HG03064 (cell line): Measurements from ENCODE around the gene CDX2.

ENCODE experiments used
- ATAC-seq: cut with Tn5 transposase; IDR thresholded peaks from one replicate; pipeline ENCODE4 v1.9.1; 2021; ENCODE audit warnings: low read depth; ENCODE audit not compliant: unreplicated experiment

CDX2 gene

DNA sequence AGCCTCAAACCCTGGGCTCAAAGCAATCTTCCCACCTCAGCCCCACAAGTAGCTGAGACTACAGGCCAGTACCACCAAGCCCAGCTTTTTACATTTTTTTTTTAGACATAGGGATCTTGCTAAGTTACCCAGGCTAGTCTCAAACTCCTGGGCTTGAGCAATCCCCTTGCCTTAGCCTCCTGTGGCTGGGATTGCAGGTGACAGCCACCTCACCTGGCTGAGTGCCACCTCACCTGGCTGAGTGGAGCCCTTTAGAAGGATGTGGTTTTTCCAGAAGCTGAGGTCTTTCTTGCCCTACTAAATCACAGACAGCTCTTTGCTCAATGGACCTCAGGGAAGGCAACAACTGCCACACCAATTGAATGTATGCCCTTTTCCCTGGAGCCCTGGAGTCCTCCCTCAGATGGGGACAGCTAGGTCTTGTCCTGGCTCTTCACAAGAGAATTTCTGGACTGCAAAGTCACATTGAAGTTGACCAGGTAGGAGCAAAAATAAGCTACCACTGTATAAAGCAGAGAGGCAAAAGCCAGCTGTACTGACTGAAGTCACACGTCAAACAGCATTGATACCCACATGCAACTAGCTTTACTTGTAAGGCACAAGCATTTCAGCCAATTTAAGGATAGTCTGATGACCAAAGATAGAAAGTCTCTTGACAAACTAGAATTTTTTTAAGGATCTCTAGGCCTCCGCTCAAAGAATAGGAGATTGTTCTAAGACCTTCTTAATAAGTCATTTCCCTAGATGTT lies 35.4 kb downstream of the CDX2 start:
- no peak for ATAC-seq

DNA sequence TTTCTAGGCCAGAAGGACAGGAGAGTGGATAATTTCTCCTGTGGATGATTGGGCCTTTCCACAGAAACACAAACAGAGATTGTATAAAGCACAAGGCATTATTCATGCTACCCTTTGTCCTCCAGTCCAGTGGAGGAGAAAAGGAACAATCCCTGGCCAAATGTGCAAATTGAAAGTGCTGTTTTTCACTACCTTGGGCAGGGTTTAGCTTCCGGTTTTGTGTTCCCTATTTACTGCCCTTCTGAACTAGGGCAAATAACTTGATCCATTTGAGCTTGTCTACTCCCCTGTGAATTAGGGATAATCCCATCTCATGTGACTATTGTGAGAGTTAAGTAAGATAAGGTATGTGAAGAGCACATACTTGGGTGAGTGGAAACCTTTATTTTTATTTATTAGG lies 36.0 kb downstream of the CDX2 start:
- no peak for ATAC-seq

DNA sequence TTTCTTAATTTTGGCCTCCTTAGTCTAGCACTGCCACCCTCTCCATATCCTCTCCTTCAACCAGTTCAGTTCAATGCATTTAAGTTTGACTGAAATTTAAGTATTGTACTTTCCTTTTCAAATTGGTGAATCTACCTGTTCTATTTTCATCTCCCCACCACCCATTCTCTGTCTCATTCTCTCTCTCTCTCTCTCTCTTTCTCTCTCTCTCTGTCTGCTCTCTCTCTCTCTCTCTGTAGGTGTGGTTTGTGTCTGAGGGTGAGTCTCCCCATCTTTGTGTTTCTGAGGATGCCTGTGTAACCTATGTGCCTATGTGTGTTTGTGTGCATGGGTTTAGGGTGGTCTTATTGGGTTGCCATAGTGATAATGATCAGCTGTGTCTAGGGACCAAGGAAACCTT lies 39.2 kb downstream of the CDX2 start:
- no peak for ATAC-seq

DNA sequence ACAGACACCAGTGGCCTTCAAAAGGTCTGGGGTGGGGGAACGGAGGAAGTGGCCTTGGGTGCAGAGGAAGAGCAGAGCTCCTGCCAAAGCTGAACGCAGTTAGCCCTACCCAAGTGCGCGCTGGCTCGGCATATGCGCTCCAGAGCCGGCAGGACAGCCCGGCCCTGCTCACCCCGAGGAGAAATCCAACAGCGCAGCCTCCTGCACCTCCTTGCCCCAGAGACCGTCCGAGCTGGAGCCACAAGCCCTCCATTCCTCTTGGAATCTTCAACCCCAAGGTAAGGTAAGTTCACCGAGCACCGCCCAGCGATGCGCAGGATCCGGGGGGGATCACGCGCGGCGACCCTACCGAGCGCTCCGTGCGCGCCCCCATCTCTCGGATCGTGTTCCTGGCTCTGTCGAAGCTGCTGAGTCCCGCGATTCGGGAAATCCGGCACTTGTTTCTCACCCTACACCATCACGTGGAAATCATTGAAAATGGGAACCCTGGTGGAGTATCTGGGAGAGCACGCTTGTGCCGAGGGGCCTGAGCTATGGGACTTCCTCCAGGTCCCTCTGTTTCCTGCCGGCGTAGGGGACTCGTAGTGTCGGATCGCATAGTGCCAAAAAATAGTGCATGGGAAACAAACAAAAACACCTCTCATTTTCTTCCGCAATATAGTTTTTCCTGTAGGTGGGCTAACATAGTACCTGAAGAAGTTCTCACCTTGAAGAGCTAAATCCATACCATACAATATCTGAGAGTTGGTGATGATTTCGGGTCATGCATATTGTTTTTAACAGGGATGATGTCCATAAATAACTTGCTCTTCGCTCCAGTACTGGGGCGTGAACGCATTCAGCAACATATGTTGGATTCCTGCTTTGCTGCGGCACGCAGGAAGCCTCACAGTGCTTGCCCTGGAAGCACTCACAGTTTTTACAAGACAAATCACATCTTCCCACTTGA lies 40.0 kb downstream of the CDX2 start:
- ATAC-seq, result no peak

DNA sequence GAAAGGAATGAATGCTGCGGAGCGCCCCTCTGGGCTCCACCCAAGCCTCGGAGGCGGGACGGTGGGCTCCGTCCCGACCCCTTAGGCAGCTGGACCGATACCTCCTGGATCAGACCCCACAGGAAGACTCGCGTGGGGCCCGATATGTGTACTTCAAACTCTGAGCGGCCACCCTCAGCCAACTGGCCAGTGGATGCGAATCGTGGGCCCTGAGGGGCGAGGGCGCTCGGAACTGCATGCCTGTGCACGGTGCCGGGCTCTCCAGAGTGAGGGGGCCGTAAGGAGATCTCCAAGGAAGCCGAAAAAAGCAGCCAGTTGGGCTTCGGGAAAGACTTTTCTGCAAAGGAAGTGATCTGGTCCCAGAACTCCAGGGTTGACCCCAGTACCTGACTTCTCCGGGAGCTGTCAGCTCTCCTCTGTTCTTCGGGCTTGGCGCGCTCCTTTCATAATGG lies 40.7 kb downstream of the CDX2 start:
- ATAC-seq, result no peak

DNA sequence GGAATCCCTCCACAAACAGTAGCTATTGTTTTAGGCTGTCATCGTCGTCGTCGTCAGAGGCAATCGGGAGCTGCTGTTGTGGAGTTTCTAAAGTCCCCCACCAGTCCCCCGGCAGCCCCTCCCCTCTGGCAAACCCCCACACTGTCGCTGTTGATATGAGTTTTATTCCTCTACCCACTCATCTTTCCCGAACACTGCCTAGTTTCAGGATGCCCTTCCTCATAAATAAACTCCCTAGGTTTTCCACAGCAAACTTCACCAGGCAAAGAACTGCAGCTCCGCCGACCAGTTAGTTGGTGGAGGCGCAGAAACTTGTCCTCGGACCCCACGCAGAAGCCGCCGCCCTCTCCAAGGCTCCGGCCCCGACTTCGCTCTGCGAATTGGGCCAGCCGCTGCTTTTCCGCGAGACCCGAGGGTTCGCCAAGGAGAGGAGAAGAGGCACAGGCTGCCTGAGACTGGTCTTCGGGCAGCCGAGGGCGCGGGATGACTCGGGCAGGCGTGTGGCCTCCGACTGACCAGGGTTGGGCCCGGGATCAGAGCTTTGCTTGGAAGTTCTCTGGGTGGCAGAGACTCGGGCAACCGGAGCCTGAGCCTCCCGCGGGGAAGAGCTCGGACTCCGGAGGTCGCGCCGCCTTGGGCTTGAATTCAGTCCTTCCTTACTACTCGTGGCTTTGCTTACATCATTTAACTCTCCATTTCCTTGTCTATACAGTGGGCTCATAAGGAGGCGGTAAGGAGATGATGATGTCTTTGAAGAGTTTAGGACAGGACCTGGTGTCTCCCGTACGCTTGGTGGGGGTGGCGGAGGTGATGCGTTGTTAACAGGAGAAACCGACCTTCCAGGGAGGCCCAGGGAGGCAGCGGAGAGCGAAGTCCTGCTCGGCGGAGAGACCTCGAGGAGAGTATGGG lies 41.4 kb downstream of the CDX2 start:
- ATAC-seq, result no peak

DNA sequence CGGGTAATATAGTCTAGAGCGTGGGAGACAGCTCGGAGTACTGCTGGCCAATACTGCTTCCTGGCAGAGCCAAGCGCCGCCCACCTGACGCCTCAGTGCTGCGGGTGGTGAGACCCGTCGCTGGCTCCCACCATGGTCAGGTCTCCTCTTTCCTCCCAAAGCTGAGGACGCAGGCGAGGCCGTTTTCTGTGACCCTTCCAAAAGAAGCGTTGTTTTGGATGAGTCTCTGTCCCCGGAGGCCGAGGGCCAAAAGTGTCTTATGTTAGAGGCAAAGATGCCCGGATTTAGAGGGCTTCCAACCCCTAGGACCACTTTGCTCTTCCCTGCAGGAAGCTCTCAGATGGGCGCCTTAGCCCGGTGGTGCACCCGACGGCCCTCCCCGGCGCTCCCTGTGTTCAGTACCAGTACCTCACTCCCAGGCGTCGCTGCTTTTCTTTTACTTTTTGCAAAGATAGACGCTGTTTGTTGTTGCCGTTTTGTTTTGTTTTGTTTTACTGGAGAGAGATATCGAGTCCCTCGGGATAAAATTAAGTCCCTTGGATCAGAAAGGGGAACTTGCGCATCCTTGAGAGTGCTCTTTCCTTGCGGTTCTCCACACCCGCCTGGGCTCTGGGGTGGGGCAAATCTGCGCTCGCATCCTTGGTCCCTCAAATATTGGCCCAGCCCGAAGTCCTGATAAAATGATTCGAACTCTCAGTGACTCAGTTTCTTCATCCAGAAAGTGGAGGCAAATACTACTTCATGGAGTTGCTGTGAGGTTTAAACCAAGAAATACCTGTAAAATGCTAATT lies 42.3 kb downstream of the CDX2 start:
- no peak for ATAC-seq

DNA sequence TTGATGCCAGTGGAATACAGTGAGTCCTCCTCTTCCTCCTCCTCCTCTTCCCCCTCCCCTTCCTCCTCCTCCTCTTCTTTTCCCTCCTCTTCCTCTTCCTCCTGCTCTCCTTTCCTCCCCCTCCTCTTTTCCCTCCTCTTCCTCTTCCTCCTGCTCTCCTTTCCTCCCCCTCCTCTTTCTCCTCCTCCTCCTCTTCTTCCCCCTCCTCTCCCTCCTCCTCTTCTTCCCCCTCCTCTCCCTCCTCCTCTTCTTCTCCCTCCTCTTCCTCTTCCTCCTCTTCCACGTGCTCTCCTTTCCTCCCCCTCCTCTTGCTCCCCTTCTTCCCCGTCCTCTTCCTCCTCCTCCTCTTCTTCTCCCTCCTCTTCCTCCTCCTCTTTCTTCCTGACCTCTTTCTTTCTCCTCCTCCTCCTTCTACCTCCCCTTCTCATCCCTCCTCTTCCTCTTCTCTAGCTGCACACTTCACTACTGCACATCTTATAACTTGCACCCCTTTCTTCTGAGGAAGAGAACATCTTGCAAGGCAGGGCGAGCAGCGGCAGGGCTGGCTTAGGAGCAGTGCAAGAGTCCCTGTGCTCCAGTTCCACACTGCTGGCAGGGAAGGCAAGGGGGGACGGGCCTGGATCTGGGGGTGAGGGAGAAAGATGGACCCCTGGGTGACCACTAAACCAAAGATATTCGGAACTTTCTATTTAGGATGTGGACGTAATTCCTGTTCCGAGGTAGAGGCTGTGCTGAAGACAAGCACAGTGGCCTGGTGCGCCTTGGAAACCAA lies 43.7 kb downstream of the CDX2 start:
- no peak for ATAC-seq

DNA sequence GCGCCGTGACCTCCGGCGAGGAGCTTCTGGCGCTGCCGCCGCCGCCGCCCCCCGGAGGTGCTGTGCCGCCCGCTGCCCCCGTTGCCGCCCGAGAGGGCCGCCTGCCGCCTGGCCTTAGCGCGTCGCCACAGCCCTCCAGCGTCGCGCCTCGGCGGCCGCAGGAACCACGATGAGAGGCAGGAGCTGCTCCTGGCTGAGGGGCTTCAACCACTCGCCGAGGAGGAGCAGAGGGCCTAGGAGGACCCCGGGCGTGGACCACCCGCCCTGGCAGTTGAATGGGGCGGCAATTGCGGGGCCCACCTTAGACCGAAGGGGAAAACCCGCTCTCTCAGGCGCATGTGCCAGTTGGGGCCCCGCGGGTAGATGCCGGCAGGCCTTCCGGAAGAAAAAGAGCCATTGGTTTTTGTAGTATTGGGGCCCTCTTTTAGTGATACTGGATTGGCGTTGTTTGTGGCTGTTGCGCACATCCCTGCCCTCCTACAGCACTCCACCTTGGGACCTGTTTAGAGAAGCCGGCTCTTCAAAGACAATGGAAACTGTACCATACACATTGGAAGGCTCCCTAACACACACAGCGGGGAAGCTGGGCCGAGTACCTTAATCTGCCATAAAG lies 44.5 kb downstream of the CDX2 start:
- no peak for ATAC-seq

DNA sequence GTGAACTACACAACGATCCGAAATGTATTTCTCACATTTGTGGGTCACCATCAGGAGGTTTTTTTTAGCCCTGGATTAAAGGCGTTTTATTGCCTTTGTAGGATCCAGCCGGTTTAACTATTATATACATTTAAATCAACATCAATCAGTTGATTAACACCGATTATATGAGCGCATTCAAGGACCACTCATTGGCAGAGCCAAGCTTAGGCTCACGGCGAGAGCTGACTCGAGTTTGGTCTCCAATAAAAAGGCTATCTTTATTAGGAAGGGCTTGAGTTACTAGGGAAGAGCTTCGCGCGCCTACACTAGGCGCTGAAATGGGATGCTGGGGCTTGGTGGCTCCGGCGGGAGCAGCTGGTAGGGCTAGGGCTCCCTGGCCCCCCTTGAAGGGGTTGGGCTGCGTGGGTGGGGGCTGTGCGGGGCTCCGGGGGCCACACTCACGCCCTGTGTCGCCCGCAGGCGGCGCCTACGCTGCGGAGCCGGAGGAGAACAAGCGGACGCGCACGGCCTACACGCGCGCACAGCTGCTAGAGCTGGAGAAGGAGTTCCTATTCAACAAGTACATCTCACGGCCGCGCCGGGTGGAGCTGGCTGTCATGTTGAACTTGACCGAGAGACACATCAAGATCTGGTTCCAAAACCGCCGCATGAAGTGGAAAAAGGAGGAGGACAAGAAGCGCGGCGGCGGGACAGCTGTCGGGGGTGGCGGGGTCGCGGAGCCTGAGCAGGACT lies 45.2 kb downstream of the CDX2 start:
- ATAC-seq, result no peak

DNA sequence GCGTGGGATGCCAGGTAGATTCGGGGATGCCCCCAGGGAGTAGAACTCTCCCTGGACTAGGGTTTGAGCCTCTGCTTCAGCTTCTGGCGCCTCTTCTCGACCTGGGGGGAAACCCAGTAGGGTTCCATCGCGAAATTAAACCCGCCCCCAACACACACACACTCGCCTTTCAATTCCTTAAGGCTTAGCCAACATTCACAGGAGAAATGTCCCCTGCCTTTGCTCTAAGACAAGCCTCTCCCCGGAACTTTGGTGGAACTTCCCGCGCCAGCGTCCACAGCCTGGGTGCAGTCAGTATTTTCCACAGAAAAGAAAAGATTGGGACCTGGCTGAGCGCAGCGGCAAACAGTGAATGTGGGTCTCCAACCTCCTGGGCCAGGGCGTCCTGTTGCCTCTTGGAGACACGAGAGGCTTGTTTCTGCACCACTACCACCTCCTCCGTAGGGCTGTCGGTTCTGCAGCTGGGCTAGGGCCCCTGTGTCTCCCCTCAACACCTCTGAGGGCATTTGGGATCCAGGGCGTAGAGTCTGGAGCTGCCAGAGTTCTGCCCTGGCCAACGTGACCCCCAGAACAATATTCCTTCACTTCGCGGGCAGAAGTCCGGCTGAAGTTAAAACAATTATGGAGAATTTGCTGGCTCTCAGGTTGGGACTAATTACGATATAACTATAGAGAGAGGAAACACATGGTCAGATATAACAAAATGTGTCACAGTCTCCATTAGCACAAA lies 46.1 kb downstream of the CDX2 start:
- no peak for ATAC-seq

DNA sequence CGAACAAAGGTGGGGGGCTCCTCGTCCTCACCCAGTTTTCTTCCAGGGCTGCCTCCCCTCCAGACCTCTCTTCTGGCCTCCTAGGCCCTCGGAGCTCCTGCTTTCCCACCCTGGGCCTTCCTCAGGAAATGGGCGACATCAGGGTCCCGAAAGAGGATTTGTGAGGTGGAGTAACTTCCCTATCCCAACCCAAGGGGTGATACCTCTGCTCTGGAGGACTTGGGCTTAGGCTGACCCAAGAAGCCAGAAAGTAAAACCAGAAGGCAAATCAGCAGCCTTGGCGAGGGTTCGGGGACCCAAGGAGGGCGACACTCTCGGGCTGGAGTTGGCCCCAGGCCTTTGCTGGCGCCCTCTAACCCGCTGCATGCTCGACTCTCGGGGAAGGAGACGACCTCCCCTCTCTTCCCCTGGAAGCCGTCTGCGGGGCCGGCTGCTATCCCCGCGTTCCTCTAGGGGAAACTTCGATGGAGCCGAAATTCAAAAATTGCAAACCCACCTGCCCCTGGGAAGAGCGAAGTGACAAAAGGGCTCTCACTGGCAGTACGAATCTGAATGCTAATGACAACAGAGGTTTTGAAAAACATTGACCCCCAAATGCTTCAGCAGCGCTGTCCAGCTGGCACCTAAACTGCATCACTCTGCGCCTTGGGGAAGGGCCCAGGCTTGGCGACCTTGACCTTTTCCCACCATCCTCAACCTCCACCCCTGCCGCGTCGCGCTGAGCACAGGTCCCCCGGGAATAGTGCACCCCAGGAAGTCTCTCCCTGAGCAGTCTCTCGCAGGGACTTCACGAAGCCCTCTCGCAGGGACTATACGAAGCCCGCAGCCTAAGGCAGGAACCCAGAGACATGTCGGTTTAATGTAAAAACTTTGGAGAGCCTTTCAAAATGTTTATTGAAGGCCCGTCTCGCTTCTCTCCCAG lies 46.9 kb downstream of the CDX2 start:
- no peak for ATAC-seq

DNA sequence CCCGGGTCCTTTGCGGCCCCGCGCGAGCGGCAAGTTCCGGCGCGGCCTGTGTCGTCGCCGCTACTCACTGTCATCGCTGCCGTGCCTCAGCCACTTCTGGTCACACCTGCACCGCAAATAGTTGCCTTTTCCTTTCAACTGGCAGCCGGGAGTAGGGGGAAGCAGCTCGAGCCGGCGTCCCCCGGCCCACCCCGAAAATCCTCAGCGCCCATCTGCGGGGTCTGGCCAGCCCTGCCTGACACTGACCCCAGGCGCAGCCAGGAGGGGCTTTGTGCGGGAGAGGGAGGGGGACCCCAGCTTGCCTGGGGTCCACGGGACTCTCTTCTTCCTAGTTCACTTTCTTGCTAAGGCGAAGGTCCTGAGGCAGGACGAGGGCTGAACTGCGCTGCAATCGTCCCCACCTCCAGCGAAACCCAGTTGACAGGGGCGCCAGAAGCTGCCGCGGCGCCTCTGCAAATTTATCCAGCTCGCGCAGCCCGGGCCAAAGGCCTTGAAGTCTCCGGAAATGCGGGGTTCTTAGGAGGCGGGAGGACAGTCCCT lies 47.6 kb downstream of the CDX2 start:
- ATAC-seq, result no peak

DNA sequence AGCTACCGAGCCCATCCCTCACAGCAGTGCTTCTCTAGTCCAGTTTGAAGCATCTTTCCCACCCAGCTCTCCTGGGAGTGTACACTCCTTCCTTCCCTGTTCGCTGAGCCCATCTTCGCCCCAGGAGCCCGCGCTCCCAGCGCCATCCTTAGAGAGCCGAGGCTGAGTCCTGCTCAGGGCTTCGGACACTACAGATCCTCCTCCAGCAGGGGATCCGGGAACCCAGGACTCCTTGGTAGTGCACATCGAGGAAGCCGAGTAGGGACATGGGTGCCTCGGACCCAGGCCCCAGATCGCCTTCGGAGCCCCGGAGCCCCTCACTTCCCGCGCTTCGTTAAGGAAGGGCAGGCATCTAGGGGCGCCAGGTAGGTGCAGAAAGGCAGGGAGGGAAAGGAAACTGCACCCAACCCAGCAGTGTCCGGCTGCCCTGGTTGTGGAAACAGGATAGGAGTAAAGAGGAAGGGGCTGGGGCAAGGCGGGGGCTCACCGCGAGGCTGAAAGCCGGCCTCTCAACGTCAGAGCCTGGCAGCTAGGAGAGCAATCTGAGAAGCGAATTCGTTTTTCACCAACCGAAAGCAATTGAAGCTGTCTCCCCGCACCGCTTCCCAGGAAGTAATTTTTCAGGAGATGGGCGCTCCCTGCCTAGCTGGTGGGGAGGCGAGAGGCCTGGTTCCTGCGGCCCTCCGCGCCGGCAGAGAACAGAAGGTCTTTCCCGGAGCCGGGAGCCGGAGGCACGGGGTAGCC lies 48.3 kb downstream of the CDX2 start:
- ATAC-seq, result no peak

DNA sequence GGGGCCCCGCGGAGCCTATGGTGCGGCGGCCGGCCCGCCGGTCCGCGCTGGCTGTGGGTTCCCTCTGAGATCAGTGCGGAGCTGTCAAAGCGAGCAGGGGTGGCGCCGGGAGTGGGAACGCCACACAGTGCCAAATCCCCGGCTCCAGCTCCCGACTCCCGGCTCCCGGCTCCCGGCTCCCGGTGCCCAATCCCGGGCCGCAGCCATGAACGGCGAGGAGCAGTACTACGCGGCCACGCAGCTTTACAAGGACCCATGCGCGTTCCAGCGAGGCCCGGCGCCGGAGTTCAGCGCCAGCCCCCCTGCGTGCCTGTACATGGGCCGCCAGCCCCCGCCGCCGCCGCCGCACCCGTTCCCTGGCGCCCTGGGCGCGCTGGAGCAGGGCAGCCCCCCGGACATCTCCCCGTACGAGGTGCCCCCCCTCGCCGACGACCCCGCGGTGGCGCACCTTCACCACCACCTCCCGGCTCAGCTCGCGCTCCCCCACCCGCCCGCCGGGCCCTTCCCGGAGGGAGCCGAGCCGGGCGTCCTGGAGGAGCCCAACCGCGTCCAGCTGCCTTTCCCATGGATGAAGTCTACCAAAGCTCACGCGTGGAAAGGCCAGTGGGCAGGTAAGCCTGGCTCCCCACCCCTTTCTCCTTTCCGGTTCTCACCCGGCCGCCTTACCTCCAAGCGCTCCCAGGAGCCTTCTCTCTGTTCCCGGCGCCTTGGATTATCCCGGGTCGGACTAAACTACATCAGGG lies 49.0 kb downstream of the CDX2 start, which contains the start of gene PDX1:
TSS of gene PDX1 (plus strand) at position 67 of the 743 bp plus-strand sequence. CDS start at position 206, 139 bp downstream.
- no peak for ATAC-seq
